SK-N-SH treated with all-trans-retinoic acid at 6 μM for 48 hours (cell line): ENCODE results near the gene FAR2.

ENCODE experiments used
- RARB ChIP-seq: fragments of 250-450 bp; sonication (Bioruptor Pico); IDR thresholded peaks from 2 replicates; pipeline ENCODE4 v1.8.0; 2021; ENCODE audit warnings: mild to moderate bottlenecking, moderate library complexity
- ZFP30 ChIP-seq: fragments of 450-650 bp; formaldehyde crosslinking; IDR thresholded peaks from 2 replicates; pipeline ENCODE4 v1.5.0; 2022; ENCODE audit warnings: mild to moderate bottlenecking, moderate library complexity
- TF ChIP-seq, protein P1 (sequence below): fragments of 250-450 bp; sonication (Bioruptor Pico); IDR thresholded peaks from 2 replicates; pipeline ENCODE4 v1.8.0; 2020; ENCODE audit warnings: mild to moderate bottlenecking, moderate library complexity, borderline replicate concordance

DNA sequence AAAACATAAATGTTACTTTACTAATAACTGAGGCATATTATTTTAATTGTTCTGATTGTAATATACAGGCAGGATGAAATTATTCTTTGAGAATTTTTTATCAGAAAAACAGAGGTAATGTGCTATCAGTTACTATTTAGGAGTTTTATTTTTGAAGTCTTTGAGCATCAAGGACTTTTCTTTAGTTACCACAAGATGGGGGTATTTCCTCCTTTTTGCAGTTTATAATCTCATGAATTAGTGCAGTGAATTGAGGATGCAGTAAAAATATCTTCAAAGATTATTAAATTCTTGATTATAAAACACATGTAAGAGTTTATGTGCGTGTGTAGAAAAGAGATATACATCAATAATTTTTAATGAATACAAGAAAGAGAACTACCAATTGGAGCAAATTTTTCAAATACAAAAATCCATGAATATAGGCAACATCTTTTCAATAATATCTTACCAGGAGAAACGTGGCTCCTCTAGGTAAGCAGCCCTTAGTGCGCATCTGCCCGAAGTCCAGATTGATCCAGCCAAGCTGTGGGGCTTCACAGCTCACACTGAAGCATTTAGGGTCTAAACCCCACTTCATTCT is 160.3 kb downstream of the FAR2 start:
- TF ChIP-seq RARB (no peak), ZFP30 (CRISPR knock-in tag) (no peak)
- TF ChIP-seq, protein P1, sequence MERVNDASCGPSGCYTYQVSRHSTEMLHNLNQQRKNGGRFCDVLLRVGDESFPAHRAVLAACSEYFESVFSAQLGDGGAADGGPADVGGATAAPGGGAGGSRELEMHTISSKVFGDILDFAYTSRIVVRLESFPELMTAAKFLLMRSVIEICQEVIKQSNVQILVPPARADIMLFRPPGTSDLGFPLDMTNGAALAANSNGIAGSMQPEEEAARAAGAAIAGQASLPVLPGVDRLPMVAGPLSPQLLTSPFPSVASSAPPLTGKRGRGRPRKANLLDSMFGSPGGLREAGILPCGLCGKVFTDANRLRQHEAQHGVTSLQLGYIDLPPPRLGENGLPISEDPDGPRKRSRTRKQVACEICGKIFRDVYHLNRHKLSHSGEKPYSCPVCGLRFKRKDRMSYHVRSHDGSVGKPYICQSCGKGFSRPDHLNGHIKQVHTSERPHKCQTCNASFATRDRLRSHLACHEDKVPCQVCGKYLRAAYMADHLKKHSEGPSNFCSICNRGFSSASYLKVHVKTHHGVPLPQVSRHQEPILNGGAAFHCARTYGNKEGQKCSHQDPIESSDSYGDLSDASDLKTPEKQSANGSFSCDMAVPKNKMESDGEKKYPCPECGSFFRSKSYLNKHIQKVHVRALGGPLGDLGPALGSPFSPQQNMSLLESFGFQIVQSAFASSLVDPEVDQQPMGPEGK (CRISPR knock-in tag): no peak
